Activated CD4-positive, alpha-beta T cell treated with anti-CD3 and anti-CD28 coated beads for 1 hour (primary cell): ENCODE data around the gene KREMEN1.
"Not testable (repeated sequence)": the region's sequence is repeated elsewhere in the genome, so short reads cannot be mapped to it uniquely, and the experiment has no call there.

Experiments
- DNase-seq: peaks from one replicate; pipeline ENCODE4 v3.0.0-alpha.2; 2020

The KREMEN1 gene

DNA sequence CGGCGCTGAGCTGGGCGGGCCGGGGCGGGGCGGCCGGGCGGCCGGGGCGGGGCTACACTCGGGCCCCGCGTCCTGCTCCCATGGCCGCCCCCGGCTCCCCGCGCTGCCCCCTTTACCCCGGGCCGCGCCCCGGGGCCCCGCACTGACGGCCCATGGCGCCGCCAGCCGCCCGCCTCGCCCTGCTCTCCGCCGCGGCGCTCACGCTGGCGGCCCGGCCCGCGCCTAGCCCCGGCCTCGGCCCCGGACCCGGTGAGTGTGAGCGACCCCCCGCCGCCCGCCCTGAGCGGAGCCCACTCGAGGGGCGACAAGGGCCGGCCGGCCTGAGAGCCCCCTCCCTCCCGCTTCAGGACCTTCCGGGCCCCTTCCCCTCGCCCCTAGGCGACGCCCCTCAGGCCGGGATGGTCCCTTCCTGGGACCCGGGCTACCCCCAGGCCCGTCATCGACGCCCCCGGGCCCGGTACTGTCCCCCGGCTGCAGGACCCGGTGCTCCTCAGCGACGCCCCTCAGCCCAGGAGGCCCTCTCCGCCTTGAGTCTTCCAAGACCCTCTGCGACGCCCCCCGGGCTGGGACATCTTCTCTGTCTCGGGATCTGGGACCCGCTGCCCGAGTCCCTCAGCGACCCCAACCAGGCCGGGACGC, at the start of gene KREMEN1:
KREMEN1 (plus strand) TSS at position 57 of the 639 bp plus-strand sequence; CDS start at position 153, 96 bp downstream.
- DNase-seq: no peak

- DNase-seq: no peak
Measured at GRCh38 chr22:29023172-29023796, 49.6 kb upstream of the KREMEN1 start.

DNA sequence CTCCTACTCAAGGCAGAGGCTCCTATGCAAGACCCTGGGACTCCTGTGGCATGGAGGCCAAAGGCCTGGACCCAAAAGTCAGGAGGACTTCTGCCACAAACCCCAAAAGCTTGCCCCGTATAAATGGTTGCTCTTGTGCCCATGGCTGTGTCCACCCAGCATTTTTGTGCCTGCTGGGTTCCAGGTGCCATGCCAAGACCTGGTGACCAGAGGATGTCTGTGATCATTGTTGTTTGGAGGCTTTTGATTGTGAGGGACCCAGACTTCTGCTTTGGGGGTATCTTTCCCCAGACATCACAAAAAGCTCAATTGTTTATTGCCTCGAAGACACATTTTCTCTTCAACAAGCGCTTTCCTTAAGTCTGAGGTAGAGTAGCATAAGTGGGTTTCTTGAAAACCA, 46.3 kb upstream of the KREMEN1 start:
- no peak for DNase-seq

- no peak for DNase-seq
Measured at GRCh38 chr22:29028468-29028867, 44.4 kb upstream of the KREMEN1 start.

DNA sequence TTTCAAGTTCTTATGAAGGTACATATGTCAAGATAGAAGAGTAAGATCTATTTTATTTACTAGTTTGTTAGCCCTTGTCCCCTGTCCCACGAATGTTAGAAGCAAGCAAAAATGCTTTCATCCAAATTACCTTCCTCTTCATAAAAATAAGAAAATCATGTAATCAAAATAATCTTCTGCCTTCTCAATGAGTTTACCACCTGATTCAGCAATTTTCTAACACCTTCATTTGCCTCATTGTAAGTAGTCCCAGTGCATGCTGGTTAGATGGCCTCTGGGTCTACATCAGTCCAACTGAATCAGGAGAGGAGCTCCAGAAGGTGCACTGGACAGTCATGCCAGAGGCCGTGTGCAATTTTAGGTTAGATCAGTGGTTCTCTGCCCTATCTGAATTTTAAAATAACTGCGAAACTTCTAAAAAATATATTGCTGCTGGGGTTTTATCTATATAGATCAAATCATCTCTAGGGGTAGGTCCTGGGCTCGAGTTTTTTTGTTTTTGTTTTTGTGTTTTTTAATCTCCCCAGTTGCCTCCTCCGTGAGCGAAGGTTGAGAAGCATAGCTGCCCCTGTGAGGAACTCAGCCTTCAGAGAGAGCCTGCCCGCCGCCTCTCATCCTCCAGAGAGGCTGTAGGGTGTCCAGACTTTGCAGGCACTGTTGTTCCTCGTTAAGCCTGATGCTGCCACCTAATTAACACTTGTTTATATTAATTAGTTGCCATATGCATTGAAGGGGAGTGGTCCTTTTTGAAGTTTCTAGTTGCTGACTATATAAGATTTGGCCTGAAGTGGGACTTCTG, 43.4 kb upstream of the KREMEN1 start:
- DNase-seq: no peak

GRCh38 chr22:29030016-29030617, 42.7 kb upstream of the KREMEN1 start:
- no peak for DNase-seq

DNA sequence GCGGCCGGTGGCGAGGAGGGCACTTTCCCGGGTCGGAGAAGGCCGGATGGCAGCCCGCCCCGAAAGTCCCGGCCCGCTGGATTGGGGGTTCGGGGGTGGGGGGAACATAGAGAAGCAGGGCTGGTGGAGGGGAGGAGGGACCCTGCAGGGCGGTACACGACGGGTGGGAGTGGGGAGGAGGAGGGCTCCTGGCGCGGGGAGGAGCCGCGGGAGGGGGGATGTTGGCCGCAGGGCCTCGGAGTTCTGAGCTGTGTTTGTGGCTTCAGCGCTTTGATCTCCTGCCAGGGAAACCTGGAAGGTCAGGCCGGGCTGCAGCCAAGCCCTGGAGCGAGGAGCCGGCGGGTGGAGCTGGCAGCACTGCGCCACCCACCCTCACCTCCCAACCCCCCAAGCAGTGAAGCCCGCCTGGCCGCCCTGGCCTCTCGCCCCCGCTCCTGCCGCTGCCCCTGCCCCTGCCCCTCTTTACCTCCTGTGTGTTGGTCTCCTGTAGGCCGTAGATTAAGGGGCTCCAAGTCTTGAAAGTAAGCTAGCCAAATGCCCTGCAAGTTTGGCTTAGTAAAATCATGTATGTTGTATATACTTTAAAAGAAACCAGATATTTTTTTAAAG, 42.1 kb upstream of the KREMEN1 start:
- no peak for DNase-seq

DNA sequence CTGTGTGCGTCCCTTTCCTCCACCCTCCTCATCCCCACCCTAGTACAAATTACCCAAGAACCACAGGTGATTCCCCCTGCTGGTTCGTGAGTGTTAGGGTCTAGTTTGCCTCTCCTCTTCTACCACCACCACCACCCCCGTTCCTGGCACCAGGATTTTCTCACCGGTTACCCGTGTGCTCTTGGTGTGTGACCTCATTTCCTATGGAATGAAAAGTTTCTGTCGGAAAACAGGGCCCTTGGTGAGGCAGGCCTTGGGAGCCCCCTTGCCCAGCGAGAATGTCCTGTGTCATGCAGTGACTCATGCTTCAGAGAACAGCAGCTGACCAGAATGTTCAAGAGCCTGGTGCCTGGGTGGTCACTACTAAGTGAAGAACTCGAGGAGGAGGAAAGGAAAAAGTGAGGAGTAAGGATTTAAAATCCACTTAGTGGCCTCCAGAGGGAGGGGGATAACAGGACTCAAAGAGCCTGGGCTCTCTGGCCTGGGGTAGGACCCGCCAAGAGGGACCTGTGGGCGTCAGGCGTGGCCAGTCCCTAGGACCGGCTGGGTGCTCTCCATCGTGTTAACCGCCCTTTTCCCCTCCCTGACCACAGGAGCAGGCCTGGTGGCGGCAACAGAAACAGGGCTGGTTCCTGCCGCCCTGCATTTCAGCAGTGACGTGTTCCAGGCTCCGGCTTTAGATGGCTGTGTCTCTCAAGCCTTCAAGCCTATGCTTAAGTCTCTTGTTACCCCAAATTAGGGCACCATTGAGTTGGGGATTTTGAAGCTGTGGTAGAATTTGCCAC, 41.4 kb upstream of the KREMEN1 start:
- no peak for DNase-seq

DNA sequence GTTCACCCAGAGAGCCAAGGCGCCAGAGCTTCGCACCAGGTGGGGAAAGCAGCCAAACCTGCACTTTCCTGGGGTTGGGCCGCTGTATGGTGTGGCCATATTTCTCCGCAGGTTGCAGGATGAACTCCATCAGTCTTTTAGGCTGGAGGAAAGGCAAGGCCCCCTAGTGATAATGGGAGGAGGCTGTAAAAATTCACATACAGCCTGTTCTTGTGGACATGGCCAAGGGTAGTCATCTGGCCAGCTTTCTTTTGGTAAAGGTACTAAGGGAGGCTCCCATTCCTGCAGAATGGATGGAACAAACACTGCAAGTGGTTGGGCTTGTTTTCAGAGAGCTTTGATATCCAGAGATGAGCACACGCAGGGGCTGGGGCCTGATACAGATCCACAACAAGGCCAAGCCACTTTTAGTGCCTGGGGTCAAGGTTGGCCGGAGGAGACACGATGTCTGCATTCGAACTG, 40.8 kb upstream of the KREMEN1 start:
- DNase-seq: no peak

GRCh38 chr22:29032584-29032983, 40.3 kb upstream of the KREMEN1 start:
- no peak for DNase-seq

DNA sequence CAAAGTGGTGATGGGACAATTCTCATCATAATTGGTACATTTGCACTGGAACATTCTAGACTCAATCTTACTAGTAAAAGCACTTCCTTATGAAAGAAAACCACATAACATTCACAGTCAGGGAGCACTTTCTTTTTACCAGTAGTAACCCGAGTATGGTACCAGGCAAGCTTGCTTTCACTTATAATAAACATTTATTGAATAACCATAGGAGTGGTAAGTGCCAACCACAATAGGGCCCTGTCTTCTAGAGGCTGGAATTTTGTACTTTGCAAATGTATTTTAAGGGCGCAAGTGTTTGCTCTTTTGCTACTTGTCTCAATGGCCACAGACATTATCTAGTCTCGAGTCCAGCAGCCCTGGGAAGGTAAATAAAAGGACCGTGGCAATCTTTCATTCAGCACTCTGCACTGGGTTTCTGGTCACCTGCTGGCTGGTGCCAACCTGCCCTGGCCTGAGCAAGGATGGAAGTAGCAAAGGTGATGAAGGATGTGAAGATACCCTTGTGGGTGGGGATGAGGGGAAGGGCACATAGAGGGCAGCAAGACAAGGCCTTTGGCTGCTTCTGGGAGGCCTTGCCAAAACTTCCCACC, 35.4 kb upstream of the KREMEN1 start:
- no peak for DNase-seq

- DNase-seq: no peak
Measured at GRCh38 chr22:29039148-29039547, 33.7 kb upstream of the KREMEN1 start.

DNA sequence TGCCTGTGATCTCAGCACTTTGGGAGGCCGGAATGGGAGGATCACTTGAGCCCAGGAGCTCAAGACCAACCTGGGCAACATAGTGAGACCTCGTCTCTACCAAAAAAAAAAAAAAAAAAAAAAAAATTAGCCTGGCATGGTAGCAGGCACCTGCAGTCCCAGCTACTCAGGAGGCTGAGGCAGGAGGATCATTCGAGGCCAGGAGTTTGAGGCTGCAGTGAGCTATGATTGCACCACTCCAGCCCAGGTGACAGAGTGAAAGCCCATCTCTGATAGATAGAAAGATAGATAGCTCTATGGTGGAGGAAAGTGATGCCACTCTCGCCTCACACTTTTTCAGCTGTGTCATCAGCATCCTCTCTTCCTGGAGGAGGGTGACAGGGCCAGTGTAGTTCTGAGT, 33.2 kb upstream of the KREMEN1 start:
- DNase-seq: not testable (repeated sequence)

- peak; percentile 40 for DNase-seq
Measured at GRCh38 chr22:29040385-29041275, 32.2 kb upstream of the KREMEN1 start.

DNA sequence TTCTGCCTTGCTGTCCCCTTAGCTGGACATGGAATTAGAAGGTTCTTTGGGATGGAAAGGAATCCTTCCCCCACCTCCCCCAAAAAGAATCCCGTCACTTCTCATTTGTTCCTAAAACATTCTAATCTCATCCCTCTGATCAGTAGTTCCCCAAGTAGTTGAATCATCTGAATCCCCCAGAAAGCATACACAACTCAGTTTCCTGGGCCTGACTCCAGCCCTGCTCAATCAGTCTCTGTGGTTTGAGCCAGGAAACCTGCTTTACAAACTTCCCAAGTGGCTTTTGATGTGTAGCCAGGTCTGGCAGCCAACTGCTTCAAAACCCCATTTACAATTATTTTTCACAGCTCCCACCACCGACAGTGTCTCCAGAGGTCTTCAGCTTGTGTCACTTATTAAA, 31.4 kb upstream of the KREMEN1 start:
- DNase-seq: no peak

DNA sequence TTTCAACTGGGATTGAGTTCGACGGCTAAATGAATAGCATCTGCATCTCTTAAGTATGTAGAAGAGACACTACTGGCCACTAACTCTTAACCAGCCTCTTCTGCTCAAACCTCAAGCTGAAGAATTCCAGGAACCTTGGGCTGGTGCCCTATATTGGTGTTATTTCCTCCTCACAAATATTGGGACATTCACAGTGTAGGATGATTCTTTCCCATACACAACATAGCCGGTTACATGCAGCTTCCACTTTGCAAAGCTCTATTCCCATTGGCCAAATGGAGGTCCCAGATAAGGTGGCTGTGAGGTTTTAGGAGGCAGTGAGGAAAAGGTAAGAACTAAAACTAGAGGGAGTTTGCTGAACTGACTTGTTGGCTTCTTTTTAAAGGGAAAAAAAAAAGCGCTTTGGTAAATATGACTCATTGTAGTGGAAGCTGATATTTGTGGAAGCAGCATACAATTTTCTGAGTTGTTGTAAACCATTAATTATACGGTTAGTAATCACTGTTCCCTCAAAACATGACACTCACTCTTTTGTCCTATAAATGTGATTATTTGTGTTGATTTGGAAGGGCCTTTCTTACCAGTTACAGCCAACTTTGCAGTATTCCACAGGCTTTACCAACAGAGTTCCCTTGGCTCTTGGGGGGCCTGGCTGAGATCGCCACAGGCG, 28.8 kb upstream of the KREMEN1 start:
- DNase-seq: no peak

DNA sequence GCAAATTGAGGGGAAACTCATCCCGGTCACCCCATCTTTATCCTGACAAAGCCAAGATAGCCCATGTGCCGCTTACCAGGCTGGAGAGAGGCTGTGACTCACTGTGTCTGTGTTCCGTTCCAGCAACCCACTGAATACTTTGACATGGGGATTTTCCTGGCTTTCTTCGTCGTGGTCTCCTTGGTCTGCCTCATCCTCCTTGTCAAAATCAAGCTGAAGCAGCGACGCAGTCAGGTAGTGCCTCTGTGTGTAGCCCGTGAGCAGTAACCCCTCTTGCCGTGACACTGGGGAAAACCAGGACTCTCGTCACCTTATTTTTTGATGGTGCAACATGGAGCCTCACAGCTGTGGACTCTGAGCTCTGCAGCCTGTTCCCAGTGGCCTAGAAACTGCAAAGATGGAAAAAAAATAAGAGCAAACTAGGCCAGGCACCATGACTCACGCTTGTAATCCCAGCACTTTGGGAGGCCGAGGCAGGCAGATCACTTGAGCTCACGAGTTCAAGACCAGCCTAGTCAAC, 28.1 kb upstream of the KREMEN1 start:
- DNase-seq: no peak

DNA sequence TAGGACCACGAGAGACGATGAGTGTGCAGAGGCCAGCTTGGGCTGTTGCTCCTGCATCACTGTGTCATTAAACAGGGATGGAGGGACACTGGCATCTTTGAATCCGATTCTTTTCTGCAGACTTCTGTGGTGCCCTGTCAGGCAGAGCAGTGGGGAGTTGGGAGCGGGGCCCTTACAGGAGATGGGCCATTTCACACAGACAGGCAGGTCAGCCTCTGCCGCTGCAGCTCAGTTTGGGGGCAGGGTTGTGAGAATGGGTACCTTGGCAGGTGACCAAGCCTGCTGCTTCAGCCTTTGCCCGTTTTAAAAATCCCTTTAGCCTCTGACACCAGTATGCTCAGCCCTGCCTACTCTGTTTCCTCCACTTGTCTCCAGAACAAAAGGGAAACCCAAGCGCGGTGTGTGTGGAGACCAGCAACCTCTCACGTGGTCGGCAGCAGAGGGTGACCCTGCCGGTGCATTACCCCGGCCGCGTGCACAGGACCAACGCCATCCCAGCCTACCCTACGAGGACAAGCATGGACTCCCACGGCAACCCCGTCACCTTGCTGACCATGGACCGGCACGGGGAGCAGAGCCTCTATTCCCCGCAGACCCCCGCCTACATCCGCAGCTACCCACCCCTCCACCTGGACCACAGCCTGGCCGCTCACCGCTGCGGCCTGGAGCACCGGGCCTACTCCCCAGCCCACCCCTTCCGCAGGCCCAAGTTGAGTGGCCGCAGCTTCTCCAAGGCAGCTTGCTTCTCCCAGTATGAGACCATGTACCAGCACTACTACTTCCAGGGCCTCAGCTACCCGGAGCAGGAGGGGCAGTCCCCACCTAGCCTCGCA, 23.8 kb upstream of the KREMEN1 start:
- DNase-seq: no peak
